GM12878 (cell line): ENCODE measurements around the gene ELSPBP1.

Experiments
- ATF3 ChIP-seq: IDR thresholded peaks from 2 replicates; pipeline ENCODE4 v1.6.1; 2011; ENCODE audit warnings: low read depth, mild to moderate bottlenecking, low read length, moderate library complexity, borderline replicate concordance; ENCODE audit errors: extremely low read depth
- CBX3 ChIP-seq: fragments of 200-600 bp; sonication (generic); IDR thresholded peaks from 2 replicates; pipeline ENCODE4 v1.6.1; 2016; ENCODE audit warnings: low read depth, borderline replicate concordance
- CEBPZ ChIP-seq: fragments of 150-350 bp; IDR thresholded peaks from 2 replicates; pipeline ENCODE4 v1.6.1; 2016; ENCODE audit warnings: low read depth, low read length
- CTCF ChIP-seq, 3 experiments: IDR thresholded peaks in 2 of 3; conservative IDR thresholded peaks in 1 of 3; 2 replicates each; pipeline ENCODE4 v1.5.1; 2011; ENCODE audit warnings: low read depth in 3 of 3, low read length in 3 of 3, mild to moderate bottlenecking in 3 of 3, control low read depth in 2 of 3, moderate library complexity in 2 of 3, inconsistent platforms in 1 of 3, mixed read lengths in 1 of 3; ENCODE audit not compliant: control insufficient read depth in 2 of 3, insufficient read depth in 1 of 3; ENCODE audit errors: extremely low read depth in 1 of 3
- FOS ChIP-seq: IDR thresholded peaks from 3 replicates; pipeline ENCODE4 v1.6.1; 2011; ENCODE audit warnings: borderline replicate concordance; ENCODE audit not compliant: insufficient read length; ENCODE audit errors: extremely low read depth
- FOXK2 ChIP-seq: fragments of 450-650 bp; IDR thresholded peaks from 2 replicates; pipeline ENCODE4 v1.6.1; 2017; ENCODE audit warnings: mild to moderate bottlenecking, moderate library complexity
- PAX5 ChIP-seq: IDR thresholded peaks from 2 replicates; pipeline ENCODE4 v1.6.1; 2011; ENCODE audit warnings: low read depth, low read length, borderline replicate concordance
- PBX3 ChIP-seq: IDR thresholded peaks from 2 replicates; pipeline ENCODE4 v1.6.1; 2011; ENCODE audit warnings: mild to moderate bottlenecking, low read depth, low read length, moderate library complexity; ENCODE audit not compliant: insufficient replicate concordance
- POLR2A ChIP-seq: IDR thresholded peaks from 2 replicates; pipeline ENCODE4 v1.6.1; 2011; ENCODE audit warnings: low read depth, mild to moderate bottlenecking, low read length
- ZBTB33 ChIP-seq: fragments of 450-650 bp; IDR thresholded peaks from 2 replicates; pipeline ENCODE4 v1.6.1; 2017; ENCODE audit warnings: mild to moderate bottlenecking

- TF ChIP-seq ZBTB33 (no peak), PAX5 (no peak), CBX3 (no peak), FOXK2 (no peak), FOS (no peak), CTCF (IDR thresholded peaks at IDR 0.05 in 2 of 3, conservative IDR thresholded peaks at IDR 0.05 in 1 of 3; ENCODE audit: control insufficient read depth in 2 of 3, extremely low read depth in 1 of 3, insufficient read depth in 1 of 3, low read depth in 3 of 3, low read length in 3 of 3) (no peak), ATF3 (no peak), PBX3 (no peak), POLR2A (no peak), CEBPZ (no peak)
Observed at GRCh38 chr19:48043675-48044258, 49.3 kb downstream of the ELSPBP1 start, which contains the start of gene CABP5.
